ENCODE data around the gene ARAF.
"Not testable (repeated sequence)": the region's sequence is repeated elsewhere in the genome, so short reads cannot be mapped to it uniquely, and the experiment has no call there.

The ARAF gene

GRCh38 chrX:47560934-47561658 lies at the start of gene ARAF:
TSS of gene ARAF (plus strand) at chrX:47561205. CDS start at chrX:47562968, 1,763 bp downstream.
- DNase-seq: peak; percentile 83

DNA sequence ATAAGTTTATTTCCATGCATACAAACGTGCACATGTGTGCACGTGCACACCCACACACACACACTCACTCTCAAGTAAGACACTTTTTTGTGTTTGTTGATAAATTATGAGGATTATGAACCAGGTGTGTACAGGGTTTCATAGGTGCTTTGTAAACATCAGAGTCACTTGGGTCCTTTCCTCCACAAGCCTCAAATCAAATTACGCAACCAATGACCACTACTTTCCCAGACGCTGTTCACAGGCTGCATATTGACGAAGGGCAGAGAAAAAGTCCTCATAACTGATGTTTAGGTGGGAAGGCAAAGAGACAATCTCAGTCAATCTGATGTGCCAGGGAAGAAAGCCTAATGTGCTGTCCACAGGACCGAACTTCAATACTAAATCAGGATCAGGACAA lies 48.6 kb upstream of the ARAF start:
- not testable (repeated sequence) for DNase-seq

DNA sequence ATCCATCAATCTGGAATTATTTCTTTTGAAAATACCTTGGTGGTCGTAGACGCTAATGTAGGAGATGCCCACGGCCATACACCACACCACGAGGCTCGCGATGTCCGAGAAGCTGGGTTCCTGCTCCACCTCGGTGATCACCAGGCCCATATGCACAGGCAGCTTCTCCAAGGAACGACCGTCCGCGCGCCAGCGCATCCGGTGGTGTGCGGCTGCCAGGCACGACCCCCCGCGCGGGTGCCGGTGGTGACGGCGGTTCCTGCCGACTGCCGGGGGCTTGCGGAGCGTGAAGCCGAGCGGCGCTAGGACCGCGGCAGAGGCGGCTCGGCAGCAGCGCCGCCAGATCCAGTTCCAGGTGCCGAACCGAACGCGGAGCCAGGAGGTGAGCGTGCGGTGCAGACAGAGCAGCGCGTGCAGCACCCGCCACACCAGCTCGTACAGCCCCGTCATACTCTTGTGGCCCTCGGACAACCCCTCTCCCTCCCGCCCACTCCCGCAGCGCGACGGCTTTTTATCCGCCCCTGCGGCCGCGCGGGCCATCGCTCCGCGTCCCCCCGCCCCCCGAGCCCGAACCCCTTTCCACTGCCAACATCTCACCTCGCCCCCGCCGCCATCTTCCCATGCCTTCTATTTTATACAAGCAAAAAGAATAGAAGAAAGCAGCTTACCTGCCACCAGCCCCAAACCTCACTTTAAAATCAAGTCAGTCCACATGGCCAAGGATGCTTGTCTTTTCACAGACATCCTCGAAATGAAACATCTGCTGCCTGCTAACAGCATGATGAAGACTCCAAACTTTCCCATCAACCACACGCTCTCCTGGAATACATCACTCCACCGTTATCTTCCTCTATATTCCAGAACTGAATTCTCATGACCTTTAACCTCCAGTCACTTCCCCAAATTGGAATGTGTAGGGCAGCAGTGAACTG lies 47.7 kb upstream of the ARAF start:
- not testable (repeated sequence) for DNase-seq

DNA sequence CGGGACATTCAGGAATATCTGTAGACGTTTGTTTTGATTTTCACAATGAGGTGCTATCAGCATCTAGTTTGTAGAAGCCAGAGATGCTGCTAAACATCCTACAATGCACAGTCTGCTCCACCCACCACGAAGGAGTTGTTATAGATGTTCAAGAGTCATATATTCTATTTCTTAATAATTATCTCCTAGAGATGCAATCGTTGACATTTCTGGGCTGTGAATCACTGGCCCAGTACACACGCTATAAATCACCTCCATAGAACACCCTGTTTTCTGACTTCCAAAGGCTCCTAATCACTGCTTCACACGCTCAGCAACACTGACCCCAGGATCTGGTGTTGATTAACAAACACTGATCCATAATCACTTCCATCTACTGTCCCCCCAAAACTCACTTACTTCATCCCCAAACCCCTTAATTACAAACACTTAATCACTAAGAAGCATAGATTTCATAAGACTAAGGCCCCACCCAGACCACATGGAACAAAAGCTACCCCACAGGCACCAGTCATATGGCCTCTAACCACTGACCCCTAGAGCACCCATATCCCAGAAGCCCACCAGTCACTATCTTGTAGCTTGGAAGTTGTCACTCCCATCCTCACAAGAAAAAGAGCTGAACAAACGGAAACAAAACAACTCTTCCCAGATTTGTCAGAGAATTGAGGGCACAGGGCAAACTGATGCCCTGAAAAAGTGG lies 46.3 kb upstream of the ARAF start:
- no peak for DNase-seq

- DNase-seq: no peak
These were observed 44.9 kb upstream of the ARAF start for GRCh38 chrX:47515941-47516665.

DNA sequence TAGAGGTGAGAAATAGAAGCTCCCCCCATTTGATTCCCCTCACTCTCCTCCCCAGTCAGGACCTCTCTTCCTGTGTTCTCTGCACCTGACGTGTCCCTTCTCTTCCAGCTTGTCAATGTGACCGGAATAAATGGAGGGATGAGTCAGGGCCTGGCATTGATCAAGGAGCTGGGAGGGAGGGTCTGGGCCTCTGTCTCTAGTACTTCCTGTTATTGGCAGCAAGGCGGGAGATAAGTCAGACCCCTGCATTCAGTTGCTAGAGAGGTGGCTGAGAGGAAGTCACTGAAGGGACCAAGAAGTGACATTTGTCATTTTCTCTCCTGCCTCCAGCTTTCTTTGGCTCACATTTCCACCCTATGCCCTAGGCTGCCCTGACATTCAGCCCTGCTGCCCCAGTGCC lies 42.9 kb upstream of the ARAF start:
- DNase-seq: no peak

GRCh38 chrX:47523297-47523696 lies 37.7 kb upstream of the ARAF start:
- DNase-seq: peak; percentile 58

GRCh38 chrX:47523713-47524166 lies 37.3 kb upstream of the ARAF start:
- no peak for DNase-seq

GRCh38 chrX:47529548-47529947 lies 31.5 kb upstream of the ARAF start:
- no peak for DNase-seq

DNA sequence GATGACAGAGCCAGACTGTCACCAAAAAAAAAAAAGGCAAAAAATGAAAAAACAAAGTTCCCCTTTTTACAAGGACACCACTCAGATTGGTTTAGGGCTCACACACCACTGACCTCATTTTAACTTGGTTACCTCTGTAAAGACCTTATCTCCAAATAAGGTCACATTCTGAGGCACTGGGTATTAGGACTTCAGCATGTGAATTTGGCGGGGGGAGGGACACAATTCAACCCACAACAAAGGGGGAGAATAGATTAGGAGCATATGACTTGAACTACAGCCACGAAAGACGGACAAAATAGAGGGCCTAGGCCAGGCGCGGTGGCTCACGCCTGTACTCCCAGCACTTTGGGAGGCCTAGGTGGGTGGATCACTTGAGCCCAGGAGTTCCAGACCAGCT lies 31.0 kb upstream of the ARAF start:
- no peak for DNase-seq

DNA sequence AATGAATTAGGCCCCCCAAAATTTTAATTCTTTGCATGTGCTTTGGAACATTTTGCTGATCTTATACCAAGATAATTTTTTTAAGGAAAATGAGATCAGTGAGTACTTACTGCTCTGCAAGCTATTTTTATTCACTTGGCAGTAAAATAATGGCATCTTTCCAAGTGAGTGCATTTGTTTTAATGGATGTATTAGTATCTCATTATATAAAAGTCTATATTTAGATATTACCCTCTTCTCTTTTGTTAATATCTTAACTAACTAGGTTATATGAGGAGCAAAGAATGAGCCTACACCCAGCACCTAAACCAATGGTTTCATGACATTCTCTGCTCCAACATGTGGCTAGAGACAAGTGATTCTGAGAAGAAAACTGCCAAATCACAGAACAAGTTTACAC lies 21.1 kb upstream of the ARAF start:
- no peak for DNase-seq

DNA sequence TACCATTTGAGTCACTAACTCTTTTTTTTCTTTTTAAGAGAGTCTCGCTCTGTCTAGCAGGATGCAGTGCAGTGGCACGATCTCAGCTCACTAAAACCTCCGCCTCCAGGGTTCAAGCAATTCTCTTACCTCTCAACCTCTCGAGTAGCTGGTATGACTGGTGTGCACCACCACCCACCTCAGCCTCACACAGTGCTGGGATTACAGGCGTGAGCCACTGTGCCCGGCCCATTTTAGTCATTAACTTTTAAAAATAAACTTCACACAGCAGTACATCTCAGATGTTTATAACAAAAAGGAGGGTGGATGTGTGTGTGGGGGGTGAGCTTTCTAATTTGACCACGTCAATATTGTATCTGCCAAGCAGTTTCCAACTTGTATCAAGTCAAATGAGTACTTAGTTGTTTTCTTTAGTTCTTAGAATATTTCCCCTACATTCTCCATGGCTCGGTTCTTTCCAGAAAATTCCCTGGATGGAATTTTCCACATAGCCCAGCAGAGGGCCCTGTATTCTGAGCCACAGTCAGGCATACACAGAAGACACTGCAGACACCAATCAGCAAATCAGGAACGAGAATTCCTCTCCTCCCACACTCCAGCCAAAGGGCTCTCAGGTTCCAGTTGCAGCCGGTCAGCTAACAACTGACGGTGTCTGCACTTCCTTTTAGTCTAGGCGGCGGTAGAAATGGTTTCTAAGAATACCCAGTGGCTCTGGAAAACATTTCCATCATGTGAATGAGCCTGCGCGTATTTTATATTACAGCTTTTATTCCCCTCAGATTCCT lies 20.1 kb upstream of the ARAF start:
- peak; percentile 51 for DNase-seq

DNA sequence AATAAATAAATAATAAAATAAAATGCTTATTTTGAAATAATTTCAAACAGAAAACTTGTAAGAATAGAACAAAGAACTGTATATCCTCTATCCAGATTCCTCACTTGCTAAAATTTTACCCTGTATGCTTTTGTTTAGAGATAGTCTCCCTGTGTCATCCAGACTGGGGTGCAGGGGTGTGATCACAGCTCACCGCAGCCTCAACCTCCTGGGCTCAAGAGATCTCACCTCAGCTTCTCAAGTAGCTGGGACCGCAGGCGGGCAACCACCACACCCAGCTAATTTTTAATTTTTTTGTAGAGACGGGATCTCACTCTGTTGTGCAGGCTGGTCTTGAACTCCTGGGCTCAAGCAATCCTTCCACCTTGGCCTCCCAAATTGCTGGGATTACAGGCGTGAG lies 17.5 kb upstream of the ARAF start:
- DNase-seq: no peak

- DNase-seq: peak; percentile 74
These were observed 4.9 kb upstream of the ARAF start for GRCh38 chrX:47556045-47556623.

GRCh38 chrX:47558436-47558835 lies 2.6 kb upstream of the ARAF start:
- DNase-seq: no peak

DNA sequence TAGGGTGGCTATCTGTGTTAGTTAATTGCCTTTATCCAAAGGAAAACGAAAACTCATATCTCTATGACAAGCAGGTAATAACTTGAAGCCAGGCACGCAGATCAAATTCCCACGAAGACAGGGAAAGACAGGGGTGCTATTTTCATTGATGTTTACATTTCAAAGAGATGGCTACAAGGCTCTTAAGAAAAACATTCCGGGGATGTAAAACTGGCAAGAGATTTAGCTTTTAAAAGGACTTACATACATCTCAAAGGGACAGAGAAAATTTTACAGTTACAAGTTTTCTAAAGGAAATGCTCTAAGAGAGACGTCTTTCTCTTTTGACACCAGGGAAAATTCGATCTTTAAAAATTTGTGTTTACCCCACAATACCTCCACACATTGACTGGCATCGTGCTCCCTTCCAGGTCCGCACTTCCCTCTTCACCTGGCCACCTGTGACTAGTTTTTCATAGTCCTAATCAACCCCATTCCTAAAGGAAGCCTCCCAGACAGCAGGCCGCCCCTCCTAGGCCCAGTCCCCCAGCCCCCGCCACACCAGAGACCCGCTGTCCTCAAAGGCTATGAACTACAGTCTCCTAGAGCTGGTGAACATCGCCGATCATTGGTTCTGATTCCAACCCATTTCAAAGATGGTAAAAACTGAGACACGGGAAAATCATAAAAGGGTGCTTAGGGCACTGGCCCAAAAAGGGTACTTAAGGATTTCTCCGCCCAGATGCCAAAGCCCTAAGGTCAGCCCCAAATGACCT lies 649 bp upstream of the ARAF start:
- no peak for DNase-seq

DNA sequence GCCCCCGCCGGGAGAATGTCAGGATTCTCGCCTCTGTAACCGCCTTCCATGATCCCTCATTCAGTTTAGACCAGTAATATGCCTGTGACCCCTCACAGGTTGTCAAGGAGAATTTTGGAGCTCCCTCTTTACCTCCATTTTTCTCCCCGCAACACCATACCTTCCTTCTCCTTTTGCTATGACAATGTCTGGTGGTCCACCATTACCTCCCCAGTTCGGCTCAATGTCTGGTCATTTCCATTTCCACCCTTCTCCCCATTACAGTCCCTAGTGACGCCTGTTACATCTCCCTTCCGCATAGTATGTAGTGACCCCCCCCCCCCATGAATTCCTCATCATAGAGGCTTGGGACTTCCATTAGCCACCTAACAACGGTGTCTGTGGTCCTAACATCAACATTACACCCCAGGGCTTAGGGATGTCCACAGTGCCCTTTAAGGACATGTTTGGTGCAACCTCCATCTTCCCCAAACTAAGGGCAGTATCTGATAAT lies 700 bp downstream of the ARAF start:
- no peak for DNase-seq

- DNase-seq: no peak
These were observed 1.7 kb downstream of the ARAF start for GRCh38 chrX:47562615-47563243.

DNA sequence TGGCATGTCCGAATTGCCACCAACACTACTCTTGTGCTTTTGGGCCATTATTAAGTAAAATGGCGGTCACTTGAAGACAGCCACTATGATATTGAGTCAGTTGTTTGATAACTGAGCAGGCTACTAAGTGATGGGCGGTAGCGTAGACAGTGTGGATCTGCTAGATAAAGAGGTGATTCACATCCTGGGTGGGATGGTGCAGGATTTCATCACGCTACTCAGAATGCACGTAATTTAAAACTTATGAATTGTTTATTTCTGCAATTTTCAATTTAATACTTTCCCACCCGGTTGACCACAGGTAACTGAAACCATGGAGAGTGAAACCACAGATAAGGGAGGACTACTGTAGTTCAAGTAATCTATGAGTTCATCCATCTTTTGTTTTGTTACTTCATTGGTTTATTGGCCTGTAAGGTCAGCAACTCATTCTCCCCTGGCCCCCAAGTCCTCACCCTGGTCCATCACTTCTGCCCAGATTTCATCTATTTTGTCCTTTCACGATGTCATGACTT lies 2.9 kb downstream of the ARAF start:
- no peak for DNase-seq
